WTC11 (cell line): ENCODE data around the gene ODAD3. TPM values are rescaled to one million over a fixed set of nuclear protein-coding genes. Genes with fewer than 3 reads are reported as not detected.

Experiments used
- AFF4 ChIP-seq: sonication (generic); formaldehyde crosslinking; IDR thresholded peaks from 2 replicates; pipeline ENCODE4 v1.8.1; 2023; ENCODE audit warnings: mild to moderate bottlenecking, missing genetic modification reagents, borderline replicate concordance
- ARID4B ChIP-seq: sonication (generic); formaldehyde crosslinking; IDR thresholded peaks from 2 replicates; pipeline ENCODE4 v1.8.0; 2023; ENCODE audit warnings: missing genetic modification reagents, mild to moderate bottlenecking, borderline replicate concordance
- CBFB ChIP-seq: sonication (generic); formaldehyde crosslinking; IDR thresholded peaks from 2 replicates; pipeline ENCODE4 v1.8.1; 2022; ENCODE audit warnings: mild to moderate bottlenecking, low read depth, missing genetic modification reagents
- GRHL2 ChIP-seq: fragments of 250-450 bp; sonication (Bioruptor Pico); IDR thresholded peaks from 2 replicates; pipeline ENCODE4 v1.8.0; 2022; ENCODE audit warnings: mild to moderate bottlenecking, moderate library complexity; ENCODE audit not compliant: insufficient replicate concordance, severe bottlenecking
- HMGXB4 ChIP-seq: sonication (generic); formaldehyde crosslinking; IDR thresholded peaks from 2 replicates; pipeline ENCODE4 v1.8.1; 2023; ENCODE audit warnings: mild to moderate bottlenecking, moderate library complexity, missing genetic modification reagents
- JAZF1 ChIP-seq: fragments of 250-450 bp; sonication (Bioruptor Pico); IDR thresholded peaks from 2 replicates; pipeline ENCODE4 v1.9.0; 2021; ENCODE audit warnings: moderate library complexity, mild to moderate bottlenecking, inconsistent platforms
- NR1H2 ChIP-seq: sonication (generic); formaldehyde crosslinking; IDR thresholded peaks from 2 replicates; pipeline ENCODE4 v1.9.0; 2021; ENCODE audit warnings: mild to moderate bottlenecking, moderate library complexity, missing genetic modification reagents
- NR3C1 ChIP-seq: sonication (generic); formaldehyde crosslinking; conservative IDR thresholded peaks from 2 replicates; pipeline ENCODE4 v1.8.1; 2023; ENCODE audit warnings: low read depth, mild to moderate bottlenecking, missing genetic modification reagents
- OVOL2 ChIP-seq: fragments of 250-450 bp; sonication (Bioruptor Pico); IDR thresholded peaks from 2 replicates; pipeline ENCODE4 v1.9.0; 2021; ENCODE audit warnings: mild to moderate bottlenecking, borderline replicate concordance
- RELA ChIP-seq: sonication (generic); formaldehyde crosslinking; IDR thresholded peaks from 2 replicates; pipeline ENCODE4 v1.8.1; 2022; ENCODE audit warnings: missing genetic modification reagents, mild to moderate bottlenecking, borderline replicate concordance
- SMAD3 ChIP-seq: sonication (generic); formaldehyde crosslinking; IDR thresholded peaks from 2 replicates; pipeline ENCODE4 v1.8.0; 2022; ENCODE audit warnings: missing genetic modification reagents, mild to moderate bottlenecking, borderline replicate concordance
- ZNF121 ChIP-seq: sonication (generic); formaldehyde crosslinking; IDR thresholded peaks from 2 replicates; pipeline ENCODE4 v1.8.0; 2023; ENCODE audit warnings: missing genetic modification reagents
- ZNF219 ChIP-seq: sonication (generic); formaldehyde crosslinking; IDR thresholded peaks from 2 replicates; pipeline ENCODE4 v1.8.0; 2023; ENCODE audit warnings: missing genetic modification reagents, mild to moderate bottlenecking, borderline replicate concordance
- ZNF232 ChIP-seq: sonication (generic); formaldehyde crosslinking; IDR thresholded peaks from 2 replicates; pipeline ENCODE4 v1.8.0; 2022; ENCODE audit warnings: mild to moderate bottlenecking, missing genetic modification reagents
- ZNF263 ChIP-seq: sonication (generic); formaldehyde crosslinking; IDR thresholded peaks from 2 replicates; pipeline ENCODE4 v1.8.1; 2022; ENCODE audit warnings: low read depth, mild to moderate bottlenecking, moderate library complexity, missing genetic modification reagents
- ZNF281 ChIP-seq: sonication (generic); formaldehyde crosslinking; IDR thresholded peaks from 2 replicates; pipeline ENCODE4 v1.8.0; 2023; ENCODE audit warnings: mild to moderate bottlenecking, missing genetic modification reagents
- ZNF396 ChIP-seq: fragments of 250-450 bp; sonication (Bioruptor Pico); IDR thresholded peaks from 2 replicates; pipeline ENCODE4 v1.8.0; 2021; ENCODE audit warnings: mild to moderate bottlenecking, moderate library complexity, borderline replicate concordance
- ZNF416 ChIP-seq: fragments of 250-450 bp; sonication (Bioruptor Pico); IDR thresholded peaks from 2 replicates; pipeline ENCODE4 v1.9.0; 2021; ENCODE audit warnings: mild to moderate bottlenecking, inconsistent platforms
- ZNF425 ChIP-seq: fragments of 250-450 bp; sonication (Bioruptor Pico); conservative IDR thresholded peaks from 2 replicates; pipeline ENCODE4 v1.9.0; 2021; ENCODE audit warnings: mild to moderate bottlenecking
- total RNA-seq: library from RNA; stranded (reverse); gene quantifications from 3 replicates; pipeline ENCODE4 v1.2.3, GENCODE V29; 2021

ODAD3 gene
- total RNA-seq, 1 experiment from 2014 or later: 4.1 TPM

GRCh38 chr19:11435057-11435832, at the start of gene ODAD3, which contains the start of gene PRKCSH (continued):
- TF ChIP-seq ZNF425 (CRISPR knock-in tag) (no peak), AFF4 (CRISPR knock-in tag) (no peak), ZNF396 (CRISPR knock-in tag) (no peak; the same call in 1 of the 2 replicates), ZNF416 (CRISPR knock-in tag) (no peak), RELA (CRISPR knock-in tag) (no peak), ZNF281 (peak; percentile 64), NR1H2 (CRISPR knock-in tag) (no peak), GRHL2 (CRISPR knock-in tag) (no peak), NR3C1 (CRISPR knock-in tag) (no peak), SMAD3 (CRISPR knock-in tag) (0 out of 2 replicates have a peak, but pooled peaks have one; percentile 24), ZNF263 (CRISPR knock-in tag) (no peak), CBFB (CRISPR knock-in tag) (no peak), OVOL2 (no peak), ZNF121 (CRISPR knock-in tag) (no peak), ZNF232 (peak; percentile 82; the same call in 1 of the 2 replicates), ARID4B (CRISPR knock-in tag) (no peak; the same call in 1 of the 2 replicates), ZNF219 (CRISPR knock-in tag) (no peak), HMGXB4 (CRISPR knock-in tag) (0 out of 2 replicates have a peak, but pooled peaks have one; percentile 23), JAZF1 (CRISPR knock-in tag) (no peak)
